GM19193 (cell line): ENCODE measurements around the gene ST3GAL2.

Source experiments
- POLR2A ChIP-seq: IDR thresholded peaks from 4 replicates; pipeline ENCODE4 v1.6.1; 2011; ENCODE audit not compliant: insufficient read depth, insufficient read length; ENCODE audit errors: extremely low read depth

Gene ST3GAL2

GRCh38 chr16:70372921-70373728 is 65.8 kb downstream of the ST3GAL2 start:
- TF ChIP-seq POLR2A: no peak

DNA sequence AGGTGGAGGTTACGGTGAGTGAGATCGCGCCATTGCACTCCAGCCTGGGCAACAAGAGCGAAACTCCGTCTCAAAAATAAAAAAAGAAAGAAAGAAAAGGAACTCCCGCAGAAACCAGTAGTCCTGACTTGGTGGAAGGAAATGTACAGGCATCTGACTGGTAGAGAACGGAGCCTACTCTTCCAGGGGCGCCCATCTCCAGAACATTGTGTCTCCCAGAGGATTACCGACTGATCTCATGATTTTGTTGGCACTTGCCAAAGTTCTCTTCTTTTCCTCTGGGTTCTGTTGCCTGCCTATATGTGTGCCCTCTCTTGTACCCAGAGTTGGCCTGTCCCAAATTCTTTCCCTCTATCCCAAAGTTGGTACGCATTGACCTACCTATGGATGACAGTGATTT is 68.0 kb downstream of the ST3GAL2 start:
- TF ChIP-seq POLR2A: no peak

DNA sequence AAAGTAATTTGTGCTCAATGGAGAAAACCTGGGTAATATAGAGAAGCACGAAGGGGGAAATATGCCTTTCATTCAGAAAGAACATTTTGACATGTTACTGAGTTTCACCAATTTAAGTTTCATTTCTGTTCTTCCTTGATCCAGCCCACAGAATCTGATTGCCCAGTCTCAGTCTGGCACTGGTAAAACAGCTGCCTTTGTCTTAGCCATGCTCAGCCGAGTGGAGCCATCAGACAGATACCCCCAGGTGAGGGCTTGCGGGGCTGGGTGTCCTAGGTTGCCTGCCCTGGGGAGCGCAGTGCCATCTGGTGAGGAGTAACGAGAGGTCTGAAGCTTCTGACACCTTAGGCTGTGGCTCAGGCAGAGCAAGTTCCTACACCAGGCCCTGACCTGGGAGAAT is 74.5 kb downstream of the ST3GAL2 start:
- TF ChIP-seq POLR2A: no peak

- TF ChIP-seq POLR2A: no peak
Measured at GRCh38 chr16:70359552-70359951, 79.3 kb downstream of the ST3GAL2 start.

DNA sequence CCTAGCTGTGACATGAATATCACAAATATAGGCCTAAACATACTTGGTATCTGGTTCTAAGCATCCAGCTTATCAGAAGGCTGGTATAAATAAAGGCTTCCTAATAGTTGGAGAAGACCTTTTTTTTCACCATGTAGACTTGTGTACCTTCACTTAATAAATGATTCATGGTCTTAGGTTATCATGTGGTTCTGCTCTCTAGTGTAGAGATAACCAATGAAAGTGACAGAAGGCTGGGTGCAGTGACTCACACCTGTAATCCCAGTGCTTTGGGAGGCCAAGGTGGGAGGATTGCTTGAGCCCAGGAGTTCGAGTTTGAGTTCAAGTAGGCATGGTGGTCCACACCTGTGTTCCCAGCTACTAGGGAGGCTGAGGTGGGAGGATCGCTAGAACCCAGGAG is 89.1 kb downstream of the ST3GAL2 start:
- TF ChIP-seq POLR2A: no peak

DNA sequence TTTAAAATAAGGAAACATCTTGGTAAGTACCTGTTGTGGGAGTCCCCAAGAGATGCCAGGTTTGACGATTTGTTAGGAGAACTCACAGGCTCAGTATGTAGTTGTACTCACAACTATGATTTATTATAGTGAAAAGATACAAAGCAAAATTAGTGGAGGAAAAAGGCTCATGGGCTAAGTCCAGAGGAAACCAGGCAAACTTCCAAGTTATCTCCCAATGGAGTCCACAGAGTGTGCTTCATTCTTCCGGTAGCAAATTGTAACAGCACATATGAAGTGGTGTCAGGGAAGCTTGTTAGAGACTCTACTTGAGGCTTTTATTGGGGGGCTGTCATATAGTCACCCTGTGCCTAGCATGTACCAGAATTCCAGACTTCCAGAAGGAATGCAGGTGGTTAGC is 89.9 kb downstream of the ST3GAL2 start:
- no peak for TF ChIP-seq POLR2A

DNA sequence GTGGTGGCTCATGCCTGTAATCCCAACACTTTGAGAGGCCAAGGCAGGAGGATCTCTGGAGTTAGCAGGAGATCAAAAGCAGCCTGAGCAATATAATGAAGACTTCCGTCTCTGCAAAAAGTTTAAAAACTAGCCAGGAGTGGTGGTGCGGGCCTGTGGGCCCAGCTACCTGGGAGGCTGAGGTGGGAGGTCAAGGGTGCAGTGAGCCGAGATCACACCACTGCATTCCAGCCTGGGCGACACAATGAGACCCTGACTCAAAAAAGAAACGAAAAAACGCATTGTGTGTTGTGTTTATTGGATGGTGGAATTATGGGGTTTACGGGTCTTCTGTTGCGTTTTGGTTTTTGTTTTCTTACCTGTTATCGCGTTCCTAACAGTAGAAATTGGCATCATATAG is 93.1 kb downstream of the ST3GAL2 start:
- TF ChIP-seq POLR2A: no peak

DNA sequence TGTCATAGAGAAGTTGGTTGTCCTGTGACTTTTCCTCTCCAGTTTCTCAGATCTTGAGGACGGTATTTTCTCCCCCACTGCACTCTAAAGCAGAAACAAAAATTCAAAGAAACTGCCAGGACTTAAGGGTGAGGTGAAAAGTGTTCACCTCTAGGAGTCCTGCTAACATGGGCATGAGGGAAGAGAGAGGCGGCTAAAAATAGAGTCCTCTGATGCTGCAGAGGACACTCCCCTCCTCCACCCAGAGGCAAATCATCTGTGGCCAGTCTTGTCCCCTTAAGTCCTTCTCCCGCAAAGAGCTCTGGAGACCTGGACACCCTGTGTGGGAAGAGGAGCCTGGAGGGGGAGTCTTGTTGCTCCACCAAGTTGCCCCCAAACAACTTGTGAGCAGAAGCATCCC is 96.9 kb downstream of the ST3GAL2 start:
- TF ChIP-seq POLR2A: no peak

DNA sequence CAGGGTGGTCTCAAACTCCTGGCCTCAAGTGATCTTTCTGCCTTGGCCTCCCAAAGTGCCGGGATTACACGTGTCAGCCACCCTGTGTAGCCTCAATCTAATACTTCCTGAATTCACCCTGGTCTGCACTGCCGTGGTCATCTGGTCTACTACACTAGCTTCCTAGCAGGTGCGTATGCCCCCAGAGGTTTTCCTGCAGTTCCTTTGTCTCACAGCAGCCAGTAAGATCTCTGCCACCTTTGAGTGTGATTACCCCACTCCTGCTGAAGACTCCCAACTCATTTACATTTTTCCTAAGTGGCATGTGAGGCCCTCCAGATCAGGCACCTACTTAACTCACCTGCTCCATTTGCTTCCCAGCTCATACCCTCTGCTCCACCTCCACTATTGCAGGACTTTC is 97.3 kb downstream of the ST3GAL2 start:
- no peak for TF ChIP-seq POLR2A

GRCh38 chr16:70337814-70338213 is 101.1 kb downstream of the ST3GAL2 start:
- TF ChIP-seq POLR2A: no peak

DNA sequence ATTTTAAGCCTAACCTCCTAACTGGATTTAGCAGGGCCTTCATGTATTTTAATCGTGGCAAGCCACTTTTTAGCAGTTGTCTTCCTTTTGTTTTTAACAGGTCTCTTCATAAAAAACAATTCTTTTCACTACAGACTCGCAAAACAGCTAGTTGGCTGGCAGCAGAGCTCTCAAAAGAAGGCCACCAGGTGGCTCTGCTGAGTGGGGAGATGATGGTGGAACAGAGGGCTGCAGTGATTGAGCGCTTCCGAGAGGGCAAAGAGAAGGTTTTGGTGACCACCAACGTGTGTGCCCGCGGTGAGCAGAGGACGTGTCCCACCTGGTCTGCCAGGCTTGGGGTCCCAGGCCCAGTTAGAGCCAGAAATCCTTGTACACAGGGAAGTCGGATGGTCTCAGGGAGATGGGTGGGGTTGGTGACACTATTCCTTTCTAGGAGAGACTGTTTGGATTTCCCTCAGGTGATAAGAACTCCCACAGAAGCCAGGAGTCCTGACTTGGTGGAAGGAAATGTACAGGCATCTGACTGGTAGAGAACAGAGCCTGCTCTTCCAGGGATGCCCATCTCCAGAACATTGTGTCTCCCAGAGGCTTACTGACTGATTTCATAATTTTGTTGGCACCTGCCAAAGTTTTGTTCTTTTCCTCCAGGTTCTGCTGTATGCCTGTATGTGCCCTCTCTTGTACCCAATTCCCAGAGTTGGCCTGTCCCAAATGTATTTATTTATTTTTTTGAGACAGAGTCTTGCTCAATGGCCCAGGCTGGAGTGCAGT is 107.1 kb downstream of the ST3GAL2 start:
- no peak for TF ChIP-seq POLR2A

DNA sequence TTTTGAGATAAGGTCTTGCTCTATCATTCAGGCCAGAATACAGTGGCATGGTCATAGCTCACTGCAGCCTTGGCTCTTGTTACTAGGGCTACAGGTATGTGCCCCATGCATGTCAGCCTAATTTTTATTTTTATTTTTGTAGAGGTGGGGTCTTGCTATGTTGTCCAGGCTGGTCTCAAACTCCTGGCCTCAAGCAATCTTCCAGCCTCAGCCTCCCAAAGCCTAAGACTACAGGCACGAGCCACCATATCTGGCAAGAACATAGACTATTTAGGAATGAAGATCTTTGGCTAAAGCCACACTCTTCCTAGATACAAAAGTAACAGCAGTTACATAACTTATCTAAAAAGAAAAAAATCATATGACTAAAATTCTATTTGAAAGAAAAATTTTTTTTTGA is 107.8 kb downstream of the ST3GAL2 start:
- no peak for TF ChIP-seq POLR2A
